ENCODE measurements around the gene RNF213.
"Not testable (repeated sequence)": the region's sequence is repeated elsewhere in the genome, so short reads cannot be mapped to it uniquely, and the experiment has no call there.

The RNF213 gene

DNA sequence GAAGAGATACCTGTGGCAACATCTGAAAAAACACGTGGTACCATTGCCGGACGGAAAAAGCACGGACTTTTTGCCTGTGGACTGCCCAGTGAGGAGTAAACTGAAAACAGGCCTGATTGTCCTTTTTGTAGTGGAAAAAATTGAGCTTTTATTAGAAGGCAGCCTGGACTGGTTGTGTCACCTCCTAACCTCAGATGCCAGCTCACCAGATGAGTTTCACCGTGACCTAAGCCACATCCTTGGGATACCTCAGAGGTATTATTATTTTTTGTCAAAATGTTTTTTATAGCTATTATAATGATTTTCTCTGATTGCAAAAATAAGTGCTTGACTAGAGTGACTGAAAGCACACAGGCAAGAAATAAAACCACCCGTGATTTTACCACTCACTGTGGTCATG, 34.9 kb downstream of the RNF213 start:
- peak; percentile 38 to 66 for ATAC-seq

GRCh38 chr17:80296221-80296620, 35.6 kb downstream of the RNF213 start:
- no peak for ATAC-seq

DNA sequence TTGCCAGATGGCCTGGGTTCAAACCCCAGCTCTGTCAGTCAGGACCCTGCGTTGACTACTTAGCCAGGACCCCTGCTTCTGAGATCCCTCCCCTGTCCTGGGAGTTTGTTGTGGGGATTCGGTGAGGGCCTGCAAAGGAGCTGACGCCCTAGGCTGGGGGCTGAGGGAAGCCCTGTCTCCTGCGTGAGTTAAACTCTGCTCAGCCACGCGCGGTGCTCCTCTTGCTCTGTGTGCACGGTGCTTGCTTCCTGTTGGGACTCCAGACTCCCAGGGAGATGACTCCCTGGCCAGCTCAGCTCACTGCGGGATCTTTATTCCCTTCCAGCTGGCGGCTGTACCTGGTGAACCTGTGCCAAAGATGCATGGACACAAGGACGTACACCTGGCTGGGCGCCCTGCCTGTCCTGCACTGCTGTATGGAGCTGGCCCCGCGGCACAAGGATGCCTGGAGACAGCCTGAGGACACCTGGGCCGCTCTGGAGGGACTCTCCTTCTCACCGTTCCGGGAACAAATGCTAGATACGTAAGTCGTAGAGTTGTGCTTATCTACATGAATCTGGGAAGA, 37.4 kb downstream of the RNF213 start:
- no peak for ATAC-seq

DNA sequence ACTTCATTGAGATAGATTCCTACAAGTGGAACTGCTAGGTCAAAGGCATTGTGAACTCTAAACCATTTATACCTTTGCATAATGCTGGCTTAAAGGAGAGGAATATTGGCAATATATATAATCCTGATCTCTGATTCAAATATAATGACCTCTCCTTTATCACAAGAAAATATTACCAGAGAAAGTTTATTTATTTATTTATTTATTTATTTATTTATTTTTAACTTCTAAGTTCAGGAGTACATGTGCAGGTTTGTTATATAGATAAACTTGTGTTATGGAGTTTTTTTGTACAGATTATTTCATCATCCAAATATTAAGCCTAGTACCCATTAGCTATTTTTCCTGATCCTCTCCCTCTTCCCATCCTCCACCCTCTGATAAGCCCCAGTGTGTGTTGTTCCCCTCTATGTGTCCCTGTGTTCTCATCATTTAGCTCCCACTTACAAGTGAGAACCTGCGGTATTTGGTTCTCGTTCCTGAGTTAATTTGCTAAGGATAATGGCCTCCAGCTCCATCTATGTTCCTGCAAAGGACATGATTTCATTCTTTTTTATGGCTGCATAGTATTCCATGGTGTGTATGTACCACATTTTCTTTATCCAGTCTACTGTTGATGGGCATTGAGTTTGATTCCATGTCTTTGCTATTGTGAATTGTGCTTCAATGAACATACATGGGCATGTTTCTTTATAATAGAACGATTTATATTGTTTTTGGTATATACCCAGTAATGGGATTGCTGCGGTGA, 38.9 kb downstream of the RNF213 start:
- ATAC-seq = not testable (repeated sequence)

GRCh38 chr17:80300756-80301155, 40.1 kb downstream of the RNF213 start:
- not testable (repeated sequence) for ATAC-seq

- ATAC-seq = no peak
Observed at GRCh38 chr17:80303824-80304223, 43.2 kb downstream of the RNF213 start.

- ATAC-seq = no peak
Observed at GRCh38 chr17:80307994-80308691, 47.5 kb downstream of the RNF213 start.

DNA sequence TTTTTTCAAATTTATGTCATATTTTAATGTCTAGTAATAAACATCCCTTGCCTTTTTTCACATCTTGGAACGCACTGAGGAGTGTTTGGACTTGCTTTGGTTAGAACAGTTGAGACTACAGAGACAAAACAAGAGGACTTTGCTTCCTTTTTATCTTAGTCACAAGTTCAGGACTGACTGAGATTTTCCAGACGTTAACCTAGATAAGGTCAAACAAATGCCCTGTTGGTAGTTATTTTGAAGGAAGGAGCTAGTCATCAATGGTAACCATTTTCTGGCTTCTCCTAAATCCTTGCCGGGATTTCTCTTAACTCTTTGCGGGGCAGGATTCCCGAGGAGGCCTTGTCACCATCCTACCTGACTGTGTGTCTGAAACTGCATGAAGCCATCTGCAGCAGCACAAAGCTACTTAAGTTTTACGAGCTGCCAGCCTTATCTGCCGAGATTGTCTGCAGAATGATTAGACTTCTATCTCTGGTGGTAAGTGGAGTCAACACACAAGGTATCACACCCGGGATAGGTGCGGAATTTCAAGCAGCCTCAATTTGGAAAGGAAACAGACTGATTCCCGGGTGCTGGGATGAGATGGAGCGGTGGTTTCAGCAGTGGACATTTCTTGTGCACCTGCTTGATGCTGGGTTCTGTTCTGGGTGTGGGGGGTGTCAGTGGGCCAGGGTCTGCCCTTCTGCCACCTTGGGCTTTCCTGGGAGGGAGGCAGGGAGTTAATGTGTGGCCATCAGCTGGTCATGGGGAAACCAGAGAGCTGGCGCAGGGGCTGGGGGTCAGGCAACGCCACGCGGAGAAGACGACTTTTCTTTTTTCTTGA, 48.3 kb downstream of the RNF213 start:
- peak in 1 of 2 donors; percentile 33 for ATAC-seq

- ATAC-seq = no peak
Observed at GRCh38 chr17:80311216-80311827, 50.7 kb downstream of the RNF213 start.

- ATAC-seq = no peak
Observed at GRCh38 chr17:80312621-80313135, 52.0 kb downstream of the RNF213 start.

- ATAC-seq = no peak
Observed at GRCh38 chr17:80313160-80313829, 52.6 kb downstream of the RNF213 start.

DNA sequence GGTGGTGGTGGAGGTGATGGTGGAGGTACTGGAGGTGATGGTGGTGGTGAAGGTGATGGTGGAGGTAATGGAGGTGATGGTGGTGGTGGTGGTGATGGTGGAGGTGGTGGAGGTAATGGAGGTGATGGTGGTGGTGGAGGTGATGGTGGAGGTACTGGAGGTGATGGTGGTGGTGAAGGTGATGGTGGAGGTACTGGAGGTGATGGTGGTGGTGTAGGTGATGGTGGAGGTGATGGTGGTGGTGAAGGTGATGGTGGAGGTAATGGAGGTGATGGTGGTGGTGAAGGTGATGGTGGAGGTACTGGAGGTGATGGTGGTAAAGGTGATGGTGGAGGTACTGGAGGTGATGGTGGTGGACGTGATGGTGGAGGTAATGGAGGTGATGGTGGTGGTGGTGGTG, 53.3 kb downstream of the RNF213 start:
- not testable (repeated sequence) for ATAC-seq

- no peak for ATAC-seq
Observed at GRCh38 chr17:80315517-80316182, 55.0 kb downstream of the RNF213 start.

DNA sequence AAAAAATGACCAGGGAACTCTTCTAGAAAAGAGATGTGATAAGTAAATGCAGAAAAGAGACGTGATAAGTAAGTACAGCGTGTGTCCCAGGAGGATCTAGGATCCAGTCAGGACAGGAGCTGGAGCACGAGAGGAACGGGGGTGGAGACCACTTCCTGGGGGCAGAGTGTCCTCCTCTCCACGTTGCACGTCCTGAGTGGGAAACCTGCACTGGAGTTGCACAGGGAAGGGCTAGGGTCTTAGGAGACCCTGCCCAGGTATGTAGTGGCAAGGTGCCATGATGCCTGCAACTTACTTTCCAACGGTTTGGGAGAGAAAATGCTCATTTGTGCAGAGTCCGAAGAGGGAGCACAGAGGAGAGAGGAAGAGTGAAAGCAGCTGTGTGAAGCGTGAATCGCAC, 55.8 kb downstream of the RNF213 start:
- no peak for ATAC-seq

GRCh38 chr17:80316927-80317705, 56.5 kb downstream of the RNF213 start:
- ATAC-seq = no peak

GRCh38 chr17:80317706-80317980, 57.0 kb downstream of the RNF213 start:
- ATAC-seq = no peak

- ATAC-seq = no peak
Observed at GRCh38 chr17:80318166-80318565, 57.5 kb downstream of the RNF213 start.

DNA sequence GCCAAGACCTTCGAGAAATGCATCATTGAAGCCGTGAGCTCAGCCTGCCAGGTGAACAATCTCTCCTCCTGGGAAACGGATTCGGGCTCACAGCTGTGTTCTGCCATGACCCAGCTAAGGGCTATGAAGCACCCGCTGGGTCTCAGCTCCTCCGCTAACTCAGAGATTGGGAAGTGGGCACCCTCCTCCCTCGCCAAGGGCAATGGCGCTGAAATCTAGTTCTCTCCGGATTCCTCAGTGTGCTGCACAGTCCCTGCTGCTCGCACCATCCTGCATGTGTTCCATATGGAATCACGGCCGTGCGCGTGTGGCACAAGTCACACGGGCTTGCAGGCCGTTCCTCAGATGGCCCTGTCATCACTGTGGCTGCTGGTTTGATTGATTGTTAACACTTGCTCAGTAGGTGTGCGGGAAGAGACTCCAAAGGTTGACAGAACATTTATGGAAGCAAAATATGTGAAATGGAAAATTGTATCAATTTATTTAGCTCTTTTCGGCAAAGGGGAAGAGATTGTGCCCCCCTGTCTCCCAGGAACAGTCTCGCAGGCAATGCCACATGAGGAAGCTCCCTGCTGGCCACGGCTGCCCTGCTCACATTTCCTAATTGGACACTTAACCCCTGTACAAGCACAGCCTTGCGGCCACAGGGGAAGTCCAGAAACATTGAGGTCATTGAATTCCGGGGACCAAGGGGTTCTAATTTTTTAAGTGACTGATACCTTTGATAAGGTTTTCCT, 58.8 kb downstream of the RNF213 start:
- ATAC-seq = peak in 1 of 2 donors; percentile 2

DNA sequence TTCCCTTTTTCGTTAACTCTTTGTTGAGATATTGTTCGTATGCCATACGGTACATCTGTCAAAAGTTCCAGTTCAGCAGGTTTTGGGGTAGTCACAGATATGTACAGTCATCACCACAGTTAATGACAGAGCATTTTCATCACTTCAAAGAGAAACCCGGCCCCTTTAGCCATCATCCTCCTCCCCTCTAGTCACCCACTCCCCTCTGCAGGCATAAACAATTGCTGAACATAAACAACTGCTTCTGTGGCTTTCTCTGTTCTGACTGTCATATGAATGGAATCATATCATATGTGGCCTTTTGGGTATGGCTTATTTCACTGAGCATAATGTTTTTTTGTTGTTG, 59.3 kb downstream of the RNF213 start:
- ATAC-seq = peak; percentile 75 to 82

GRCh38 chr17:80320496-80320895, 59.8 kb downstream of the RNF213 start:
- ATAC-seq = no peak

All from activated CD4-positive, CD25-positive, alpha-beta regulatory T cell treated with anti-CD3 and anti-CD28 coated beads, Interleukin-2, amount 50 U/mL, for 24 hours (primary cell).